Erythroblast (primary cell): ENCODE measurements around the gene INPP4A.

Experiments
- GATA1 ChIP-seq: IDR thresholded peaks from 2 replicates; pipeline ENCODE4 v1.6.1; 2011; ENCODE audit warnings: low read depth, mild to moderate bottlenecking, control low read depth, low read length, moderate library complexity
- POLR2A ChIP-seq: IDR thresholded peaks from 2 replicates; pipeline ENCODE4 v1.6.1; 2011; ENCODE audit warnings: mild to moderate bottlenecking, low read length

DNA sequence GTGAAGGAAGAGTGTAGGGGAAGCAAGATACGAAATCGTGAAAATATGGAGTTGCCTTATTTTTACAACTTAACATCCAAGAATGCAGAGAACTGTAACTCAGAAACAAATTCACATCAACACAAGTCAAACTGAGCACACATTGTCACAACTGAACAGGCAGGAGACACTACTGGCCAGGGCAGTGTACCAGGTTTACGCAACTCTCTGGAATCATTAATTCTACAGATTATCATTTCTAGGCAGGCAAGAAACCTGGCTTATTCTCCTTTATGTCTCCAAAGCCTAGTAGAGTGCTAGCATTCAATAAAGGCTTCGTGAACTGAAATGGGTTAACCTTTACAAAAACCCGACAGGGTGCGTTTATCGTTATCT, 163.1 kb downstream of the INPP4A start:
- TF ChIP-seq POLR2A (no peak), GATA1 (no peak)
